Erythroblast (primary cell): ENCODE data around the gene ZFP37.

ENCODE experiments used
- DNase-seq, 2 experiments: peaks; one replicate each; lab custom pipeline; 2025; lab: John Stamatoyannopoulos, UW
- GATA1 ChIP-seq: IDR thresholded peaks from 2 replicates; pipeline ENCODE4 v1.6.1; 2011; ENCODE audit warnings: low read depth, mild to moderate bottlenecking, control low read depth, low read length, moderate library complexity
- POLR2A ChIP-seq: IDR thresholded peaks from 2 replicates; pipeline ENCODE4 v1.6.1; 2011; ENCODE audit warnings: mild to moderate bottlenecking, low read length

The ZFP37 gene

DNA sequence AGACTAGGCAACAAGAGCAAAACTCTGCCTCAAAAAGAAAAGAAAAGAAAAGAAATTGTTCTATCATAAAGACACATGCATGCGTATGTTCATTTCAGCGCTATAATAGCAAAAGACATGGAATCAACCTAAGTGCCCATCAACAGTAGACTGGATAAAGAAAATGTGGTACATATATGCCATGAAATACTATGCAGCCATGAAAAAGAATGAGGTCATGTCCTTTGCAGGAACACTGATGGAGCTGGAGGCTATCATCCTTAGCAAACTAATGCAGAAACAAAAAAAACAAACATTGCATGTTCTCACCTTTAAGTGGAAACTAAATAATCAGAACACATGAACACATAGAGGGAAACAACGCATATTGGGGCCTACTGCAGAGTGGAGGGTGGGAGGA lies 38.3 kb downstream of the ZFP37 start:
- TF ChIP-seq GATA1 (no peak), POLR2A (no peak)
- no peak for DNase-seq

GRCh38 chr9:113012492-113012891 lies 44.0 kb downstream of the ZFP37 start:
- DNase-seq: no peak
- TF ChIP-seq GATA1: no peak

DNA sequence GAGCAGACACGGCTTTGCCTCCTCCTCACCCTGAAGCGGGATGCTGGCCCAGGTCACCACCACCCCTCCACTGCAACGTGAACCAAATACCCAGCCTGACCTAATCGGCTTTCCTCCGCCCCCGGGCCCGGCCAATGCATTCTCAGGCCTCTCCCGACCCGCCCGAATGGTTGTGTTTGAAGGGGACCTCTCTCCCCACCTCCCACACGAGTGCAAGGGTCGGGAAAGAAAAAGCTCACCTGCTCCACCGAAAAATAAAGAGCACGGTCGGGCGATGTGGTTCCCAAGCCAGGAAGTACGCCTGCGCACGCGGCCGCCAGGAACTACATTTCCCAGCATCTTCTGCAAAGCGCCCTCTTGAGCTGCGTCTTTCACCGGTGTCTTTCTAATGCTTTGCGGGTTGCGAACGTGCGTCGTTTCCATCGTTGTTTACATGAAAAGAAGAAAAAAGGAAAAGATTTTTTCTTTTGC lies 44.6 kb downstream of the ZFP37 start, which contains the start of gene ZNF883:
ZNF883 (minus strand) TSS at position 282 of the 471 bp plus-strand sequence.
- TF ChIP-seq GATA1 (no peak), POLR2A (no peak)
- DNase-seq: no peak

- TF ChIP-seq POLR2A: no peak
- no peak for TF ChIP-seq GATA1
Measured at GRCh38 chr9:113005777-113006176, 50.7 kb downstream of the ZFP37 start.

DNA sequence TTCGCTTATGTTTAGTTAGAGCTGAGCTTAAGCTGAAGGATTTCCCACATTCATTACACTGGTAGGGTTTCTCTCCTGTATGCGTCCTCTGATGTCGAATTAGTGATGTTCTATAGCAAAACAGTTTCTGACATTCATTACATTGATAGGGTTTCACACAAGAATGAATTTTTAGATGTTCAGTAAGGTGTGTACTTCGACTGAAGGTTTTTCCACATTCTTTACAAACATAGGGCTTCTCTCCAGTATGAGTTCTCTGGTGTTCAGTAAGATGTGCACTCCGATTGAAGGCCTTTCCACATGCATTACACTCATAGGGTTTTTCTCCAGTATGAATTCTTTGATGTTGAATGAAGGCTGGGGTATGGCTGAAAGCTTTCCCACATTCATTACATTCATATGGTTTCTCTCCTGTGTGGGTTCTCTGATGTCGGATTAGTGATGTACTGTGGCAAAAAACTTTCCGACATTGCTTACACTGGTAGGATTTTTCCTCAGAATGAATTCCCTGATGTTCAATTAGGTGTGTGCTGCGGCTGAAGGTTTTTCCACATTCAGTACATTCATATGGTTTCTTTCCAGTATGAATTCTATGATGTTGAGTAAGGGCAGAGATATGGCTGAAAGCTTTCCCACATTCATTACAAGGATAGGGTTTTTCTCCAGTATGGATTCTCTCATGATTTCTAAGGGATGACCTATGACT lies 59.1 kb downstream of the ZFP37 start:
- TF ChIP-seq GATA1 (no peak), POLR2A (no peak)
- peak in 1 of 2 experiments; percentile 4 for DNase-seq

More at GRCh38 chr9:113005777-113006176, 50.7 kb downstream of the ZFP37 start:
- no peak for DNase-seq
